GM19043 (cell line): ENCODE measurements around the gene MAPK8IP3.

Experiments used
- ATAC-seq: cut with Tn5 transposase; IDR thresholded peaks from one replicate; pipeline ENCODE4 v1.9.1; 2021; ENCODE audit warnings: low read depth; ENCODE audit not compliant: unreplicated experiment

Gene MAPK8IP3, protein sequence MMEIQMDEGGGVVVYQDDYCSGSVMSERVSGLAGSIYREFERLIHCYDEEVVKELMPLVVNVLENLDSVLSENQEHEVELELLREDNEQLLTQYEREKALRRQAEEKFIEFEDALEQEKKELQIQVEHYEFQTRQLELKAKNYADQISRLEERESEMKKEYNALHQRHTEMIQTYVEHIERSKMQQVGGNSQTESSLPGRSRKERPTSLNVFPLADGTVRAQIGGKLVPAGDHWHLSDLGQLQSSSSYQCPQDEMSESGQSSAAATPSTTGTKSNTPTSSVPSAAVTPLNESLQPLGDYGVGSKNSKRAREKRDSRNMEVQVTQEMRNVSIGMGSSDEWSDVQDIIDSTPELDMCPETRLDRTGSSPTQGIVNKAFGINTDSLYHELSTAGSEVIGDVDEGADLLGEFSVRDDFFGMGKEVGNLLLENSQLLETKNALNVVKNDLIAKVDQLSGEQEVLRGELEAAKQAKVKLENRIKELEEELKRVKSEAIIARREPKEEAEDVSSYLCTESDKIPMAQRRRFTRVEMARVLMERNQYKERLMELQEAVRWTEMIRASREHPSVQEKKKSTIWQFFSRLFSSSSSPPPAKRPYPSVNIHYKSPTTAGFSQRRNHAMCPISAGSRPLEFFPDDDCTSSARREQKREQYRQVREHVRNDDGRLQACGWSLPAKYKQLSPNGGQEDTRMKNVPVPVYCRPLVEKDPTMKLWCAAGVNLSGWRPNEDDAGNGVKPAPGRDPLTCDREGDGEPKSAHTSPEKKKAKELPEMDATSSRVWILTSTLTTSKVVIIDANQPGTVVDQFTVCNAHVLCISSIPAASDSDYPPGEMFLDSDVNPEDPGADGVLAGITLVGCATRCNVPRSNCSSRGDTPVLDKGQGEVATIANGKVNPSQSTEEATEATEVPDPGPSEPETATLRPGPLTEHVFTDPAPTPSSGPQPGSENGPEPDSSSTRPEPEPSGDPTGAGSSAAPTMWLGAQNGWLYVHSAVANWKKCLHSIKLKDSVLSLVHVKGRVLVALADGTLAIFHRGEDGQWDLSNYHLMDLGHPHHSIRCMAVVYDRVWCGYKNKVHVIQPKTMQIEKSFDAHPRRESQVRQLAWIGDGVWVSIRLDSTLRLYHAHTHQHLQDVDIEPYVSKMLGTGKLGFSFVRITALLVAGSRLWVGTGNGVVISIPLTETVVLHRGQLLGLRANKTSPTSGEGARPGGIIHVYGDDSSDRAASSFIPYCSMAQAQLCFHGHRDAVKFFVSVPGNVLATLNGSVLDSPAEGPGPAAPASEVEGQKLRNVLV (N-terminal part only)

DNA sequence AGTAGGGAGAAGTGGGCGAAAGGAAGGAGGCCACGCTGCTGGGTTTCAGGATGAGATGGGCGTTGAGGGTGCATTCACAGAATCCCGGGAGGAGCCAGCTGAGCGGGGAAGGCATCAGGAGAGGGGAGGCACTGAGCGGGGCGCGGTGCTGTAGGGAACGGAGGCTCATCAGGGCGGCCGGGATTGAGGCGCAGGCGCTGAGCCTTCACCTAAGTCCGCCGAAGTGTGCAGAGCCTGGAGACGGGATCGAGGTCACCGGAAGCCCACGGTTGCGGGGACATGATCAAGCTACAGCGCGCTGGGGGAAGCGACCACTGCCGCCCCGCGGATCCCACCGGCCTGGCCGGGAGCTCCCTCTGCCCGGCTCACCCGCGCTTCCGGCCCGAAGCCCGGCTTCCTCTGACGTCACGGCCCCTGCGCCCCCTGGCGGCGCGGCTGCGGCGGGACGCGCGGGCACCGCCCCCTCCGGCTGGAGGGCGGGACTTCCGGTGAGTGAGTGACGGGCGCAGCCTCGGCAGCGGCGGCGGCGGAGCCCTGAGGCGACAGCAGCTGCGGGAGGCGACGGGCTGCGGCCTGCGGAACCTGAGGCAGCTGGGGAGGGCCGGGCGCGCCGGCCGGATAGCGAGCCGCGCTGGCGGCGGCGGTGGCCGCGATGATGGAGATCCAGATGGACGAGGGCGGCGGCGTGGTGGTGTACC lies at the start of gene MAPK8IP3:
Gene MAPK8IP3, plus strand, starts transcription at position 508 of the 698 bp plus-strand sequence. Its CDS starts 145 bp downstream, at position 653.
- peak; percentile 76 for ATAC-seq

DNA sequence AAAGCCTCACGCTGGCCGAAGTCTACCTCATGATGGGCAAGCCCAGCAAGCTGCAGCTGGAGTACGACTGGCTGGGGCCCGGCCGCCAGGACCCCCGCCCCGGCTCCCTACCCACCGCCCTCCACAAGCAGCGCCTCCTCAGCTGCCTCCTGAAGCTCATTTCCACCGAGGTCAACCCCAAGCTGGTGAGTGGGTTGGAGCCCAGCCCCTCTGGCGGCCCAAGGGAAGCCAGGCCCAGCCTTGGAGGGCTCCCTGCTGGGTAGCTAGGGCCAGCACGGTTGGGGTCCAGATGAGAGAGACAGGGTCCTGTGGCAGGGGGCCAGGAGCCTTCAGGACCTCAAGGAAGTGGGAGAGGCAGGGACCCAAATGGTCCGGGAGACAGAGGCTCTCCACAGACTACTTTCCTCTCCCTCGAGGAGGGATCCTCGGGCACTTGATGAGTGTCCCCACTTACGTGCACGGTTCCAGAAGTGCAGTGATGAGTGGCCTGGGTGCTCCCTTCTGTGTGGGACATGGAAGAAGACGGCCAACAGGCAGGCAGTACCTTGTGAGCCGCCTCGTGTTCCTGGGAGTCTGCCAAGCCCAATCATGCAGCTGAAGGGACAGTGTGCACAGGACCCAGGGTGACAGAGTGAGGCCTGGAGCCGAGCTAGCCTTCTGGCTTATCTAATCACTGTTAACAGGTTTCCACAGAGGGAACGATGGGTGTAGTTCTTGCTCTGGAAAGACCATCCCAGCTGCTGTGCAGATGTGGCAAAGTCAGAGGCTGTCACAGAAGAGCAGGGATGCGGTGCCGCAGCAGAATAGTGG lies 49.0 kb upstream of the MAPK8IP3 start:
- ATAC-seq: no peak

DNA sequence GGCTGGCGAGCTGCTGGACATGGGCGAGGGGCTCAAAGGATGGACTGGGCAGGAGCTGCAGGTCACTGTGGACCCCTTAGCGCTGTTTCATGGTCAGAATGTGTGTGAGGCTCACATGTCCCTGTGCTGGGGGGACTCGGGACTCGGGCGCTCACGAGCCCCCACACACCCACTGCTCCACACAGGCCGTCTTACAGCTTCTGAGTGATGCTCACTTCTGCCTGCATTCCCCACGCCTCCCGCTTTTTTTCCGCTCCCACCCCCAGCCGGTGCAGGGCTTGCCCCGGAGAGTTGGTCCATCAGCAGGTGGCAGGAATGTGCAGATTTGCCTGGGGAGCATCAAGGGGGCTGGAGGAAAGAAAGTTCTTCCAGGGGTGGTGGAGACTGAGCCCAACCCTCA lies 48.2 kb upstream of the MAPK8IP3 start:
- ATAC-seq: no peak

DNA sequence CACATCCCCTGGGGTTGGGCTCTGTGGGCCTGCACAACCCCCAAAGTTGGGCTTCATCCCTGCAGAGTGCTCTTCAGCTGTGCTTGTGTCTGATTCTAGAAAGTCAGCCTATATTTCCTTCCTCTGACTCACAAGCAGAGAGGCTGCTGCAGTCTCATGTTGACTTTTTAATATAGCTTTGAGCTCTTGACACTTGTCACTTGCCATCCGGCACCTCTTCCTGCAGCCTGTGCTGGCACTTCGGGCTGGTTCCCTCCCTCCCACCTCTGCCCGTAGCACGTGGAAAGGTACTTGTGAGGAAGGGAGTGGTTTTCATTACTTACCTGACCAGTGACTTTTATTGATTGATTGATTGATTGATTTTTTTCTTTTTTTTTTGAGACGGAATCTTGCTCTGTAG lies 47.0 kb upstream of the MAPK8IP3 start:
- no peak for ATAC-seq

DNA sequence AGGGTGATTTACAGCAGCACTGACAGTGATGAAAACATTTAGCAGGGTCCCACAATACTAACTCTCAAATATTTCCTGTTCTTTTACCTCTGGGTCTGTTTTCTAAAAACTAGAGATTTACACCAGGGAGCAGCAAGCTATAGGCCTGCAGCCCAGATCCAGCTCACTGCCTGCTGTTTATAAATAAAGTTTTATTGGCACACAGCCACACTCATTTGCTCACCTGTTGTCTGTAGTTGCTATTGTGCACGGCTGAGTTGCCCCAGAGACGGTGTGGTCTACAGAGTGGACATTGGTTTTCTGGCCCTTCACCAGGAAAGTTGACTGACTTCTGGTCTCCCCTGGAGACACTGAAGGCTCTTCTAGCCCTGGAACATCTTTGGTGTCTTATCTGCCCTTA lies 44.2 kb upstream of the MAPK8IP3 start:
- ATAC-seq: no peak

DNA sequence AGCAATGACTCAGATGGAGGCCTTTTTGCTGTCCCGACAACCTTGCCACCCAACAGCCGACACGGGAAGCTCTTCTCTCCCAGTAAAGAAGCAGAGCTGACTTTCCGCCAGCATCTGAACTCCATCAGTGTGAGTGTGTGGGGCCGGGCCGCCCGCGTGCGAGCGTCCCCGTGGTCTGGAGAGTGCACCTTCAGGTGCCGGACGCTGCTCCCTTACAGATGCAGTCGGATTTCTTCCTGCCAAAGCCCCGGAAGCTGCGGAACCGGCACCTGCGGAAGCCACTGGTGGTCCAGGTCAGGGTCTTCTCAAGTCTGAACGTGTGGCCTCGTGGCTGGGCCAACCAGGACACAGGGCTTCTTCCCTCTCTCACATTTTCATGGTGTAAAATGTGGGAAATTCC lies 43.5 kb upstream of the MAPK8IP3 start:
- ATAC-seq: no peak

DNA sequence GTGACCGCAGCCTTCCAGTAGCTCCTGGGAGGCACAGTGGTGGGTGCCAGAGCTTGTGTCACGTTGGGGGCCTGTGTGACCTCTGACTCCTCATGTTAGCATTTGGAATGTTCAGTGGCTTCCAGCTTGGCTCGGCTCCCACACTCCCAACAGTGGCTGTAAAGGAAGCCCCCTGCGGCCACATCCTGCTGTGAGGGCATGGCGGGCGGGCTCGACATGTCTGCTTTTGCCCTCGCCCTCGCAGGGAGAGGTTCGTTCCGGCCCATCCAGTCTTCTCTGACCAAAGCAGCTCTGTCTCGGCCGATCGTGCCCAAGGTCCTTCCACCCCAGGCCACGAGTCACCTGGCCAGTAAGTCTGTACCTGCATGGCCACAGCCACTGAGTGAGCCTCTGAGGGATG lies 40.2 kb upstream of the MAPK8IP3 start:
- no peak for ATAC-seq

DNA sequence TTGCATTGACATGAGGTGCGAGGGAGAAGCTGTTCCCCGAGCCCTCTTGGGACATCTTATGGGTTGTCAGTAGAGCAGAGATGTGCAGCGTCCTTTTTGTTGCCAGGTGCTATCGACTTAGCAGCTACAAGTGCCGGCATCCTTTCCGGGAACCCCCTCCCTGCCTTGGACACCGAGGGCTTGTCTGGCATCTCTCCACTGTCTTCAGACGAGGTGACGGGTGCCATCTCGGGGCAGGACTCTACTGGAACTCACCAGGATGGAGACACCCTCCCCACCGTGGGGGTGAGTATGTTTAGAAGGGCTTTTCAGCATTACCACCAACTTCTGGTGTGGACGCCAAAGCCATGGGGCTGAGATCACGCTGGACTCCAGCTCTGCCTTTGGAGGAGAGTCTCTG lies 39.7 kb upstream of the MAPK8IP3 start:
- ATAC-seq: no peak

DNA sequence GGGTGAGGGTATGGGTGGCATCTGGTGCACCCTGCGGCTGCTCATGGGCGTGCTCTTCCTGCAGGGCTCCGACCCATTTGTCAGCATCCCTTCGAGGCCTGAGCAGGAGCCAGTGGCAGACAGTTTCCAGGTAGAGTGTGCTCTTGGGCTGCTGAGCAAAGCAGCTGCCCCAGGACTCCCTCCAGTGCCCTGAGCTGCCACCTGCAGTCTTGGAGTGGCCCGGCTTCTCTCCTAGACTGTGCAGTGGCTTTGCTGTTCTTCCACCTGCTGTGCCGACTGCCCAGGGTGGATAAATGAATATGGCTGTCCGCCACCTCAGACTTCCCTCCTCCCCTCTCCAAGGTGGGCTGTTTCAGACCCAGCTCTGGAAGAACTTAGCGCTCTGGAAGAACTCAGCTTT lies 38.7 kb upstream of the MAPK8IP3 start:
- no peak for ATAC-seq

DNA sequence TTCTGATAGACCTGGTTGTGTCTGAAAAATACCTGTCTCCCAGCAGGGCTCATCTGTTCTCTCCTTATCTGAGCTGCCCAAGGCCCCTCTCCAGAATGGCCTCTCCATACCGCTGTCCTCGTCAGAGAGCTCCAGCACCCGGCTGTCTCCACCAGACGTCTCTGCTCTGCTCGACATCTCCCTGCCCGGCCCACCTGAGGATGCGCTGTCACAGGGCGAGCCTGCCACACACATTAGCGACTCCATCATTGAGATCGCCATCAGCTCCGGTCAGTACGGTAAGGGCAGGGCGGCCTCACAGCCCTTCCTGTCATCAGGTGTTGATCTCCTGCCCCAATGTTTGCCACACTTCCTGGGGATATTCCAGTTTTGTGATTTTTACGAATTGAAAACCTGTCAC lies 38.1 kb upstream of the MAPK8IP3 start:
- ATAC-seq: no peak

DNA sequence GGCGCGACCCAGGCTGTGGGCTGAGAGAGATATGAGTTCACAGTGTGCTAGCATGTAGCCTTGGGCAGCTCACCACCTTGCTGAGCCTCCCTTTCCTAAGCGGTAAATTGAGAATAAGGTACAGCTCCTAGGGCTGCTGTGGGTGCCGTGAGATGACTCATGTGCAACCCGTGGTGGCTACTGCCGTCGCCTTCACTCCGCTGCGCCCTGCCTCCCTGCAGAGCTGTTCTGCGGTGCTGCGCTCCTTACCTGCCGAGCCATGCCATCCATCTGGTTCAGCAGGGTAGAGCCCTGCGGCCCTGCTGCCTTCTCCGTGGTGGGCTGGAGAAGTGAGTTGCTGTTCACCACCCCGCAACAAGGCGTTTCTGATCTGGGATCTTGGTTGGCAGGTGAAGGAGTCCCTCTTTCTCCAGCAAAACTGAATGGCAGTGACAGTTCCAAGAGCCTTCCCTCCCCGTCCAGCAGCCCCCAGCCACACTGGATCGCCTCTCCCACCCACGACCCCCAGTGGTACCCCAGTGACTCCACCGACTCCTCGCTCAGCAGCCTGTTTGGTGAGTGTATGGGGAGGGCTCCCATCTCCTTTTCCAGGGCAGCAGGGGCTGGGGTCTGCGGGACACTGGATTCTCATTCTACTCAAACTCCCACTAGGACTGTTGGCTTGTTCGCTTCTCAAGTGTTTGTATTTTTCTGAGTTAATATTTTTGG lies 37.2 kb upstream of the MAPK8IP3 start:
- ATAC-seq: no peak

DNA sequence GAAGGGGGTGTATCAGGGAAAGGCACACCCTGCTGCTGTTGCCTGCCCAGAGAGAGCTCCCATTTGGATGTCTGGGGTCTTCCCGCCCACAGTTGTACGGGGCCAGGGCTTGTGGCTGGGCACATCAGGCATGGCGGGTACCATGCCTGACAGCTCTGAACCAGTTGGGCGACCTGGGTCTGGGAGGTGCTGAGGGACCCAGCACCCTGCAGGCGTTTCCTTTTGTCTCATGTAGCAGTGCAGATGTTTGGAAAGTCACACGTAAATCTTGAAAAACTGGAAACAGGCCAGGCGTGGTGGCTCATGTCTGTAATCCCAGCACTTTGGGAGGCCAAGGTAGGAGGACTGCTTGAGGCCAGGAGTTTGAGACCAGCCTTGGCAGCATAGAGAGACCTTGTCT lies 36.3 kb upstream of the MAPK8IP3 start:
- ATAC-seq: no peak

DNA sequence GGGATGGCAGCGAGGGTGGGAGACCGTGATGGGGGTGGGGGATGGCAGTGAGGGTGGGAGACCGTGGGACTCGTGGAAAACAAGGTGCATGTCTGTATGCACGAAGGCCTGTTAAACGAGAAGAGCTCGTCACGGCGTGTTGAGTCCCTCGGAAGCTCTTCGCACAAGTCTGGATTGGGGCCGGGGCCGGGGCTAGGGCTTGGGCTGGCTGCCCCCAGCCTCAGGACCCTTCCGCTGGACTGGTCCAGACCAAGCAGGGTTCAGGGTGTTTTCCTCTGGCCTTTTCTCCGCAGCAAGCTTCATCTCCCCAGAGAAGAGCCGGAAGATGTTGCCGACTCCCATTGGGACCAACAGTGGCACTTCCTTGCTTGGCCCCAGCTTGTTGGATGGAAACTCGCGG lies 35.6 kb upstream of the MAPK8IP3 start:
- ATAC-seq: no peak

DNA sequence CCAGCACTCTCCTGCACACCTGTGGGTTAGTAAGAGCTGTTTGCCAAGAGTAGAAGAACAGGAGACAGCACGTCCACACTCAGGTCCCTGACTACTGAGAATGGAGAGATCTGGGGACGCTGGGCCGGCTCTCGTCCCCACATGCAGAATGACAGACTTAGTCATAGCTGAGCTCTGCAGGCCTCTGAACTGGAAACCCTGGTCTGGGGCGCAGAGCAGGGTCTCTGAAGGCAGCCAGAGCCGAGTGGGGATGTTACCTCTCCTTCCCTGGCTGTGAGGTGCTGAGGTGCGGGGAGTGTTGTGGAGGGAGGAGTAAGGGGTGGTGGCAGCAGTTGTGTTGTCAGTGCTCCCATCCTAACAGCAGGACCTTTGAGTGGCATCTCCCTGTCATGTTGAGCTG lies 35.1 kb upstream of the MAPK8IP3 start:
- no peak for ATAC-seq

DNA sequence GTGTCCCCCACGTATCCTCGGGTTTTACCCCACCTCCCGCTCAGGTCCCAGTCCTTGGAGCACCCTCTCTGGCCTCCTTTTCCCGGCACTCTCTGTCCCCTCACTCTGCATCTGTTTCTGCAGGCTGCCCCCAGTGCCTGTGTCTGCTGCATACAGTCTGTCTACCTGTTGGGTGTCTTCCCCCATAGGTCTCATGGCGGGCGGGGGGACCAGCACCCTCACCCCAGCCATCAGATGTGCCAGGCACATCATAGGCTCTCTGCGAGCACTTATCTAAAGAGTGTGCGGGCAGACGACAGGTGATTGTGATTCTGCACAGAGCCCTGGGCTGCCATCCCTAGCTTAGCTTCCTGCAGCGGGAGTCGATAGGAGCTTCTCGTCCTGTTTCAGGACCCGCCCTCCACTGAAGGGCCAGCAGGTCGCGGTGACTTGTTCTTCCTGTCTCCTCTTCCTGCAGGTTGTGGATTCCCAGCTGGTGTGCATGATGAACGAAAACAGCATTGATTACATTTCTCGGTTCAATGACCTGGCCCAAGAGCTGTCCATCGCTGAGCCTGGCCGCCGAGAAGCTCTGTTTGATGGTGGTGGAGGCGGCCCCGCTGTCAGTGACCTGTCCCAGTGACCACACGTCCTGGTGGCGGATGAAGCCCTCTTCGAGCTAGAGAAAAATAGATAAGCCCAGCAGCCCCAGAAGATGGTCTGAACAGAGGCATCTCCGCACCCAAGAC lies 32.4 kb upstream of the MAPK8IP3 start:
- no peak for ATAC-seq

DNA sequence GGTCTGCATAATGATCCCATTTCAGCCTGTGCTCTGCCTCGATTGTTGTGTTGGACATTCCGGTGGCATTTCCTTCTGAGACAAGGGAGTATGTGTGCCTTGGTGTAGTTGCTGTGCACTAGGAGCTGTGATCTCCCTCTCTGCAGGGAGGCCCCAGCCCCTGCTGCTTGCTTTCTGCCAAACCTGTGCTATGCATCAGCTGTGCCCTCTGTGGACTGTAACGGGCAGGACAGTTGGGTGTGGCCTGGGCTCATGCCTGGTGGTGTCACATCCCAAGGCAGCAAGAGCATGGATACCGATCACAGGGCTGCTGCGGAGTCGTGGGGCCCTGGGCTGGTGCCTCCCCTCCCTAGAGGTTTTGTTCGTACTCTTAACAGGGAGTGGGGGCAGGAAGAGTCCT lies 31.7 kb upstream of the MAPK8IP3 start:
- no peak for ATAC-seq

DNA sequence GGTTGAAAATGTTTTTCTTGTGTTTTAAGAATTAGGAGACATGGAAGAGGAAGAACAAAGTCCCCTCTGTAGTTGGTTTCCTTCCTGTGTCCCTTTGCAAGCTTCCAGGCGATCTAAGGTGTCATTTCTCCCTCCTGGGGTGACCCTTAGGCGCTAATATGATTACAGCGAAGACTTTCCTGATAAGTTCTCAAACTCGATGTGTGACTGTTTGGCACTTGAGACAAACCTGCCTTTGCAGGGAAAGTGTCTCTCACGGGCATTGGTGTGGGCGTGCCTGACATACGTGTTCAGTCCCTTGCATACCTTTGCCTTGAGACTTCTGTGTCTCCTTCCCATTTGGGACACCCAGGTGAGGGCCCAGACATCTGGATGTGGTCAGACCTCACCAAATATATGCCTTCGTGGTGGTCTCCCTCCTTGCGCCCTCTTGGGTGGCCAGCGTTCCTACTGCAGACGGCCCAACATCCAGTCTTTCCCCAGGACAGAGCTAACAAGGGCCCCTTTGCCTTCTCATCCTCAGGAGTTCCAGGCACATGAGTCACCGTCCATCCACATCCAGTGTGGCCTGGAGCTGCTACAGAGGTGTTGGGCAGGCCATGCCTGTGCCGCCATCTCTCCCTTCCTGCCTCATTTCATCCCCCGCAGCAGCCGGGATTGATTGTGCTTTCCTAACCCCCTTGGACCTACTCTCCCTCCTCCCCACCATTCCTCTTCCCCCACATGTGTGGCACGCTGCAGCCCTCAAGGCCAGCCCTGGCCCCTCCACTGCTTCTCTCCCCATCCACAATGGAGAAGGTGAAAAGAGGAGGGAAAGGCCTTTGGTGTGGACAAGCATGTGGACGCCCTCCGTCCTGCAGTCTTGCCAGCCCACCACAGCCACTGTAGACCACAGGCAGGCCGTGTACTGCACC lies 31.0 kb upstream of the MAPK8IP3 start:
- ATAC-seq: no peak
